Loucy (cell line): ENCODE results near the gene TXNRD2.

ENCODE experiments used
- EZH2phosphoT487 ChIP-seq: fragments of 200-600 bp; IDR thresholded peaks from 2 replicates; pipeline ENCODE4 v1.6.1; 2018; ENCODE audit warnings: antibody characterized with exemption, mild to moderate bottlenecking, moderate library complexity, borderline replicate concordance
- TF ChIP-seq, protein P1 (sequence below): fragments of 200-600 bp; sonication (generic); conservative IDR thresholded peaks from 2 replicates; pipeline ENCODE4 v1.5.1; 2014; ENCODE audit warnings: mild to moderate bottlenecking, antibody characterized with exemption, low read length

- TF ChIP-seq, protein P1, sequence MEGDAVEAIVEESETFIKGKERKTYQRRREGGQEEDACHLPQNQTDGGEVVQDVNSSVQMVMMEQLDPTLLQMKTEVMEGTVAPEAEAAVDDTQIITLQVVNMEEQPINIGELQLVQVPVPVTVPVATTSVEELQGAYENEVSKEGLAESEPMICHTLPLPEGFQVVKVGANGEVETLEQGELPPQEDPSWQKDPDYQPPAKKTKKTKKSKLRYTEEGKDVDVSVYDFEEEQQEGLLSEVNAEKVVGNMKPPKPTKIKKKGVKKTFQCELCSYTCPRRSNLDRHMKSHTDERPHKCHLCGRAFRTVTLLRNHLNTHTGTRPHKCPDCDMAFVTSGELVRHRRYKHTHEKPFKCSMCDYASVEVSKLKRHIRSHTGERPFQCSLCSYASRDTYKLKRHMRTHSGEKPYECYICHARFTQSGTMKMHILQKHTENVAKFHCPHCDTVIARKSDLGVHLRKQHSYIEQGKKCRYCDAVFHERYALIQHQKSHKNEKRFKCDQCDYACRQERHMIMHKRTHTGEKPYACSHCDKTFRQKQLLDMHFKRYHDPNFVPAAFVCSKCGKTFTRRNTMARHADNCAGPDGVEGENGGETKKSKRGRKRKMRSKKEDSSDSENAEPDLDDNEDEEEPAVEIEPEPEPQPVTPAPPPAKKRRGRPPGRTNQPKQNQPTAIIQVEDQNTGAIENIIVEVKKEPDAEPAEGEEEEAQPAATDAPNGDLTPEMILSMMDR: 0 out of 2 replicates have a peak, but pooled peaks have one; percentile 17
- TF ChIP-seq EZH2phosphoT487: no peak
These were observed 73.3 kb downstream of the TXNRD2 start for GRCh38 chr22:19868333-19868732.
